Chondrocyte (in vitro differentiated cells): Measurements from ENCODE around the gene GFI1B. TPM values are rescaled to one million over a fixed set of nuclear protein-coding genes. Genes with fewer than 3 reads are reported as not detected.

ENCODE experiments used
- DNase-seq: peaks from one replicate; pipeline ENCODE4 v3.0.0; 2021; ENCODE audit warnings: mixed read lengths, low spot score
- H3K27ac Mint-ChIP-seq: one replicate; pipeline ENCODE4 v1.8.0; 2021; ENCODE audit warnings: mild to moderate bottlenecking, moderate library complexity, mixed read lengths; ENCODE audit not compliant: unreplicated experiment
- H3K27me3 Mint-ChIP-seq: 2 replicates; pipeline ENCODE4 v1.8.0; 2021; ENCODE audit warnings: low read depth, mixed read lengths
- H3K36me3 Mint-ChIP-seq: 2 replicates; pipeline ENCODE4 v1.8.0; 2021; ENCODE audit warnings: low read depth, mixed read lengths
- H3K4me1 Mint-ChIP-seq: 2 replicates; pipeline ENCODE4 v1.8.0; 2021; ENCODE audit warnings: low read depth, mild to moderate bottlenecking, mixed read lengths
- H3K4me3 Mint-ChIP-seq: one replicate; pipeline ENCODE4 v1.8.0; 2021; ENCODE audit warnings: mild to moderate bottlenecking, moderate library complexity, mixed read lengths; ENCODE audit not compliant: unreplicated experiment
- H3K9me3 Mint-ChIP-seq: 2 replicates; pipeline ENCODE4 v1.8.0; 2021; ENCODE audit warnings: low read depth, mixed read lengths
- total RNA-seq: library from RNA; stranded (reverse); gene quantifications from 3 replicates; pipeline ENCODE4 v1.2.1, GENCODE V29; 2021
- TF ChIP-seq, protein P1 (sequence below): fragments of 200-600 bp; sonication (generic); IDR thresholded peaks from 2 replicates; pipeline ENCODE4 v1.5.0; 2021; ENCODE audit warnings: antibody characterized with exemption, mild to moderate bottlenecking, moderate library complexity

Gene GFI1B
- total RNA-seq, 1 donor from 2014 or later, result not detected

- DNase-seq, result no peak
- Mint-ChIP-seq H3K27me3 (no peaks in the 10 kb centered on the region), H3K36me3 (no peaks in the 10 kb centered on the region), H3K4me1 (peaks cover 35% of the 10 kb centered on the region), H3K27ac (no peak overlapping the region), H3K9me3 (no peaks in the 10 kb centered on the region), H3K4me3 (peak overlapping the region; percentile 95)
- TF ChIP-seq, protein P1, sequence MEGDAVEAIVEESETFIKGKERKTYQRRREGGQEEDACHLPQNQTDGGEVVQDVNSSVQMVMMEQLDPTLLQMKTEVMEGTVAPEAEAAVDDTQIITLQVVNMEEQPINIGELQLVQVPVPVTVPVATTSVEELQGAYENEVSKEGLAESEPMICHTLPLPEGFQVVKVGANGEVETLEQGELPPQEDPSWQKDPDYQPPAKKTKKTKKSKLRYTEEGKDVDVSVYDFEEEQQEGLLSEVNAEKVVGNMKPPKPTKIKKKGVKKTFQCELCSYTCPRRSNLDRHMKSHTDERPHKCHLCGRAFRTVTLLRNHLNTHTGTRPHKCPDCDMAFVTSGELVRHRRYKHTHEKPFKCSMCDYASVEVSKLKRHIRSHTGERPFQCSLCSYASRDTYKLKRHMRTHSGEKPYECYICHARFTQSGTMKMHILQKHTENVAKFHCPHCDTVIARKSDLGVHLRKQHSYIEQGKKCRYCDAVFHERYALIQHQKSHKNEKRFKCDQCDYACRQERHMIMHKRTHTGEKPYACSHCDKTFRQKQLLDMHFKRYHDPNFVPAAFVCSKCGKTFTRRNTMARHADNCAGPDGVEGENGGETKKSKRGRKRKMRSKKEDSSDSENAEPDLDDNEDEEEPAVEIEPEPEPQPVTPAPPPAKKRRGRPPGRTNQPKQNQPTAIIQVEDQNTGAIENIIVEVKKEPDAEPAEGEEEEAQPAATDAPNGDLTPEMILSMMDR, result no peak
Measured at GRCh38 chr9:132942541-132943182, 35.8 kb upstream of the GFI1B start.

- peak overlapping the region; percentile 95 for H3K4me3 Mint-ChIP-seq
- H3K36me3 Mint-ChIP-seq, result no peaks in the 10 kb centered on the region
- no peaks in the 10 kb centered on the region for H3K27me3 Mint-ChIP-seq
- peak overlapping the region; percentile 100 for H3K27ac Mint-ChIP-seq
- H3K9me3 Mint-ChIP-seq, result no peaks in the 10 kb centered on the region
- no peak for DNase-seq
- H3K4me1 Mint-ChIP-seq, result peaks cover 35% of the 10 kb centered on the region
- TF ChIP-seq, protein P1, result no peak
Measured at GRCh38 chr9:132943651-132944293, 34.7 kb upstream of the GFI1B start.

DNA sequence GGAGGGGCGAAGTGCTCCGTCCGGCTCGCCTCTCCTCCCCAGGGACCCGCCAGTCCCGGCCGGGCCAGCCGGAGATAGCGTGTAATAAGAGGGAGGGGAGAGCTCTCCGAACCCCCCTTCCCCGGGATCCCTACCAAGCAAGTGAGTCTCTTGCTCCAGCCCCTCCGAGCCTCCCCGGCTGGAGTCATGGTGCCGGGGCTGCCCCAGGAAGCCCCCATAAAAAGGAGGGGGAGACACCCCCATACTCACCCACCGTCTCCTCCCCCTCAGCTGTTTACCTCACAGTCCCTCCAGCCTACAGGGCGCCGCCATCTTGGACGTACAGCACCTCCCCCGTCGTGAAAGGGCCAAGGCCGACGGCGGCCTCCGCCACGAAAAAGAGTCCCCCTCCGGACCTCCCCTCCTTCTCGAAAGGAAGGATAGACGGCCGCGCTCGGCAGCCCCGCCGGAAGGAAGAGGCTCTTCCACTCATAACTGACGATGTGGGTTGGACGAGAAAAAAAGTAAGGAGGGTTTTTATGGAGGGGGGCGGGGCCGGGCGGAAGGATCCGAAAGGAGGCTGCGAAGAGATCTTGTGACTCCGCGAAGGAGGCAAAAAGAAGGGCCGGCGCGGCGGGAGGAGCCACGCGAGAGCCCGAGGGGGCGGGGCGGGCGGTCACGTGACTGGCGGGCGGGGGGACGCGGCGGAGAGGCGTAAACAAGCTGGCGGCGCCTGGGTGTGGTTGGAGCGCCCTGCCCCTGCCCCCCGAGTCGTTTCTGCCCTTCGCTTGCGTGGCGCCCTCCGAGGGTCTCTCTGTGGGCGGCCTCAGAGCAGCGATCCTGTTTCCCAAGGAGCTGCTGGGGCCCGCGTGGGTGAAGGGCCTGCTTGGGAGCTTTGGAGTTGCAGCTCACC, 34.0 kb upstream of the GFI1B start, which contains the start of gene TSC1:
TSC1 (minus strand) TSS at position 323 of the 892 bp plus-strand sequence. CDS start 15,744 bp downstream, outside the sequence.
- peak within 1 kb of the TSS; percentile 100 for H3K27ac Mint-ChIP-seq
- peak; percentile 98 for DNase-seq
- TF ChIP-seq, protein P1, result no peak
- H3K36me3 Mint-ChIP-seq, result no peaks in the 10 kb centered on the region
- peaks cover 35% of the 10 kb centered on the region for H3K4me1 Mint-ChIP-seq
- H3K4me3 Mint-ChIP-seq, result peak within 1 kb of the TSS; percentile 95
- H3K27me3 Mint-ChIP-seq, result no peaks in the 10 kb centered on the region
- no peaks in the 10 kb centered on the region for H3K9me3 Mint-ChIP-seq

DNA sequence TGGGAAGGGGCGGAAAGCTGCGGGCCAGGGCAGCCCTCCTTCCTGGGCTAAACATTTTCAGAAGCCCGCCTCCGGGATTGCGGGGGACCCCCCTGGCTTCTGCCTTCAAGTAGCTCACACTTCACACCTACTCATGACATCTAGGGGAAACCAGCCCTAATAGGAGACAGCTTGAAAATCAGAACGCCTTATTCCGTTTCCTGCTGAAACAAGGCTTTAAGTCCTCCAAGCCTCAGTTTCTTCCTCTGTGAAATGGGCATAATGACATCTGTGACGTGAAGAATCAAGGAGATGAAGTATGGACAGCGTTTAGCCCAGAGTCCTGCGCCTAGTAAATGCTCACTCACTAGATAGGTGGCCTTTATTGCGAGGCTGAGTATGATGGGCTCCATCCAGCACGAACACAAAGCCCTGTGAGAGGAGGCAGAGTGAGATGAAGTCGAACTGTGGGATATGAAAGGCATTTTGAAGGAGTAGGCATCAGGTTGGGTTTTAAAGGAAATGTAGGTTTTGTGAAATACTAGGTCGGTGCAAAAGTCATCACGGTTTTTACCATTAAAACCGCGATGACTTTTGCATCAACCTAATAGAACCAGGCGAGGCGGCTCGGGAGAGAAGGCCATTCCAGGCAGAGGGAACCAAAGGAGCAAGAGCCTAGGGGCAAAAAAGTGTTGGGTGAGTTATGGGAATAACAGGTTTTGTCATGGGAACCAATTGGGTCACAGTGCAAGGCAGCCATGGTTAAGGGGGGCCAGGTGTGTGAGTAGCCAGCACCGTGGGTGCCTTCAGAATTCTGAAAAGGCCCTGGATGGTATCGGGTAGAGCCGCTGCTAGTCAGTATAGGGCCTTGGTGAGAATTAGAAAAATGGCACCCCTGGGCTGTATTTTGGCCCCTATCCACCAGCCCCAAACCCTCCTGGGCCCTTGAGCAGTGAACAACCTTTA, 33.0 kb upstream of the GFI1B start:
- H3K27ac Mint-ChIP-seq, result peak overlapping the region; percentile 100
- no peak for DNase-seq

More for the DNA sequence above, 33.0 kb upstream of the GFI1B start:
- Mint-ChIP-seq H3K4me3 (peak overlapping the region; percentile 95), H3K4me1 (peaks cover 35% of the 10 kb centered on the region), H3K27me3 (no peaks in the 10 kb centered on the region), H3K9me3 (no peaks in the 10 kb centered on the region), H3K36me3 (no peaks in the 10 kb centered on the region)
- TF ChIP-seq, protein P1, result no peak
